Activated CD4-positive, alpha-beta T cell treated with anti-CD3 and anti-CD28 coated beads, Interleukin-2, amount 10 ng/mL, durations not matched to agents 24 days and 14 days (primary cell): Measurements from ENCODE around the gene SGSH. TPM values are rescaled to one million over a fixed set of nuclear protein-coding genes. Genes with fewer than 3 reads are reported as not detected.

ENCODE experiments used
- DNase-seq: peaks from one replicate; pipeline ENCODE4 v3.0.0; 2022
- H3K27ac Mint-ChIP-seq: one replicate; pipeline ENCODE4 v1.8.0; 2022; ENCODE audit warnings: mild to moderate bottlenecking, mixed read lengths
- H3K27me3 Mint-ChIP-seq: one replicate; pipeline ENCODE4 v1.8.0; 2022; ENCODE audit warnings: mixed read lengths
- H3K36me3 Mint-ChIP-seq: one replicate; pipeline ENCODE4 v1.8.0; 2022; ENCODE audit warnings: low read depth, mild to moderate bottlenecking, mixed read lengths
- H3K4me1 Mint-ChIP-seq: one replicate; pipeline ENCODE4 v1.8.0; 2021; ENCODE audit warnings: mixed read lengths
- H3K4me3 Mint-ChIP-seq: one replicate; pipeline ENCODE4 v1.8.0; 2022; ENCODE audit warnings: mild to moderate bottlenecking, moderate library complexity, mixed read lengths
- H3K9me3 Mint-ChIP-seq: one replicate; pipeline ENCODE4 v1.8.0; 2021; ENCODE audit warnings: mixed read lengths
- intact Hi-C: fragments of 100-400 bp; cut with micrococcal nuclease; formaldehyde crosslinking; loops from one replicate; pipeline ENCODE4 v1.15.1; 2023
- total RNA-seq: library from RNA; stranded (reverse); gene quantifications from 2 replicates; pipeline ENCODE4 v1.2.3, GENCODE V29; 2022

The SGSH gene
- total RNA-seq, 1 donor from 2014 or later: 22.5 TPM

DNA sequence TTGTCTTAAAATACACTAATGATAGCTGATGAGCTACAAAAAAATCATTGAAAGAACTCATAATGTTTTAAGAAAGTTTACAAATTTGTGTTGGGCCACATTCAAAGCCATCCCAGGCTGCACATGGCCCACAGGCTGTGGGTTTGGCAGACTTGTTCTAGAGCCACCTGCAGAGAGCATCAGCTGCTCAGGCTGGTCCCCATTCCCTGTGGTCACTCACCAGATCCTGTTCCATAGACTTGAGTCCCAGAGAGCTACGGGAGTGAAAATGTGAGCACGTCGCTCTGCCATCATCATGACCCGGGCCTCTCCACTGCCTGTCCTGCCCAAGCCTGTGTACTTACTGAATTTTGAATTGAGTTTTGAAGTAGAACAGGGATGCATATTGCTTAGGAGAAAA is 7.0 kb upstream of the SGSH start:
- Mint-ChIP-seq H3K27ac (no peak overlapping the region), H3K9me3 (peaks cover 6% of the 10 kb centered on the region), H3K36me3 (peaks cover 4% of the 10 kb centered on the region), H3K4me1 (peaks cover 3% of the 10 kb centered on the region), H3K27me3 (no peaks in the 10 kb centered on the region), H3K4me3 (no peak overlapping the region)
- intact Hi-C loops: no loop called here
- DNase-seq: no peak

DNA sequence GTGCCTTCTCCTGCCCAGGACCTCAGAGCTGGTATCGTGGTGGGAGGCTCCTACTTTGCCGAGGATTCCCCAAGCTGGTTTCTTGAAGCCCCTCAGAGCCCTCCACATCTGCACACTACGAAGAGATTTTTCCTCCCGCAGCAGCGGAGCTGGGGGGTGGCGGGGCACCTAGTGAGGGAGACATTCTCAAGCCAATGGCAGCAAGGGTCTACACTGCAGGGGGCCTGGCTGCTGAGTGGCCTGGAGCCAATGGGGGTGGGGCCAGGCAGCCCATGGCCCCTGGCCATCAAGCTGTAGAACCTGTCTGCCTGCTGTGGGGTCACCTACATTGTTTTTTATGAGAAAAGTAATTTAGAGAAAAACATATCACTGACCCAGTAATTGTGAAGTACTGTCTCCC is 5.1 kb upstream of the SGSH start:
- intact Hi-C loops: no loop called here
- peaks cover 4% of the 10 kb centered on the region for H3K4me1 Mint-ChIP-seq
- DNase-seq: no peak
- no peak overlapping the region for H3K27ac Mint-ChIP-seq
- no peak overlapping the region for H3K4me3 Mint-ChIP-seq
- H3K9me3 Mint-ChIP-seq: no peaks in the 10 kb centered on the region
- no peaks in the 10 kb centered on the region for H3K36me3 Mint-ChIP-seq
- peaks cover 2% of the 10 kb centered on the region for H3K27me3 Mint-ChIP-seq

DNA sequence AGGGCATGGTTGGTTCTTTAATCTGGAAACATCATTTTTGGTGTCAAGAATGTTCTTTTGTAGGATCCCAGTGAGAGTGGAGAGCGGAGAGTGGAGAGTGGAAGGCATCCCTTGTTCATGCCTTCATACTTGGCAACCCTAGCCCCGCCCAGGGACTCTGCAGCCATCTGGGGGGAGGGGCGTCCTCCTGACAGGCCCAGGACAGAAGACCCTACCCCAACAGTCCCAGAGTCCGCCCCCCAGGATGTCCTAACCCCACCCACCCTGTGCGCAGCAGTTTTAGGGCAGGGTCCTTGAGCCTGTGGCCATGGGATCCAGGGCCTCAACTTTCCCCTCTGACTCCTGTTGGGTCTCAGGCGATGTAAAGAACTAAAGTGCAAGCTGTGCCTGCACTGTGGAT is 4.5 kb upstream of the SGSH start:
- intact Hi-C loops: no loop called here
- H3K27me3 Mint-ChIP-seq: peaks cover 2% of the 10 kb centered on the region
- peaks cover 4% of the 10 kb centered on the region for H3K4me1 Mint-ChIP-seq
- DNase-seq: no peak
- H3K9me3 Mint-ChIP-seq: no peaks in the 10 kb centered on the region
- no peak overlapping the region for H3K4me3 Mint-ChIP-seq
- no peaks in the 10 kb centered on the region for H3K36me3 Mint-ChIP-seq
- no peak overlapping the region for H3K27ac Mint-ChIP-seq

DNA sequence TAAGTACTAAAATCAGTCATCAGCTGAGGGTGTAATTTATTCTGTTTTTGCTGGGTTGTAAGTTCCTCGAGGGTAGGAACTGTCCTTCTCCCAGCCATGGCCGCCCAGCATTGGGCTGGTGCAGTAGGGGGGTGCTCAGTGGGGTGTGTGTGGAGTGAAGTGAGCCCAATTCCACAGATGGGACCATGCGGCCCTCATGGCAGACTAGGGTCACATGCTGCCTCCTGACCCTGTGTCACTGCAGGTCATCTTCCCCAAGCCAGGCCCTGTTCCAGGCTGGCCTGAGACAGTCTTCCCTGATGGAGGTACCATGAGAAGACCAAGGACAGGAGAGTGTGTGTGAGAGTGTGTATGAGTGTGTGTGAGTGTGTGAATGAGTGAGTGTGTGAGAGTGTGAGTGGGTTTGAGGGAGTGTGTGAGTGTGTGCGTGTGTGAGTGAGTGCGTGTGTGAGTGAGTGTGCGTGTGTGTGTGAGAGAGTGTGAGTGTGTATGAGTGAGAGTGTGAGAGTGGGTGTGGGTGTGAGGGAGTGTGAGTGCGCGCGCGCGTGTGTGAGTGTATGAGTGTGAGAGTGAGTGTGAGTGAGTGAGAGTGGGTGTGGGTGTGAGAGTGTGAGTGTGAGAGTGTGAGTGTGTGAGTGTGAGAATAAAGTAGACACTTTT is 3.8 kb upstream of the SGSH start:
- Mint-ChIP-seq H3K4me1 (peaks cover 9% of the 10 kb centered on the region), H3K9me3 (no peaks in the 10 kb centered on the region), H3K4me3 (no peak overlapping the region), H3K27me3 (peaks cover 2% of the 10 kb centered on the region), H3K36me3 (no peaks in the 10 kb centered on the region), H3K27ac (no peak overlapping the region)
- DNase-seq: no peak
- intact Hi-C loops: no loop called here

DNA sequence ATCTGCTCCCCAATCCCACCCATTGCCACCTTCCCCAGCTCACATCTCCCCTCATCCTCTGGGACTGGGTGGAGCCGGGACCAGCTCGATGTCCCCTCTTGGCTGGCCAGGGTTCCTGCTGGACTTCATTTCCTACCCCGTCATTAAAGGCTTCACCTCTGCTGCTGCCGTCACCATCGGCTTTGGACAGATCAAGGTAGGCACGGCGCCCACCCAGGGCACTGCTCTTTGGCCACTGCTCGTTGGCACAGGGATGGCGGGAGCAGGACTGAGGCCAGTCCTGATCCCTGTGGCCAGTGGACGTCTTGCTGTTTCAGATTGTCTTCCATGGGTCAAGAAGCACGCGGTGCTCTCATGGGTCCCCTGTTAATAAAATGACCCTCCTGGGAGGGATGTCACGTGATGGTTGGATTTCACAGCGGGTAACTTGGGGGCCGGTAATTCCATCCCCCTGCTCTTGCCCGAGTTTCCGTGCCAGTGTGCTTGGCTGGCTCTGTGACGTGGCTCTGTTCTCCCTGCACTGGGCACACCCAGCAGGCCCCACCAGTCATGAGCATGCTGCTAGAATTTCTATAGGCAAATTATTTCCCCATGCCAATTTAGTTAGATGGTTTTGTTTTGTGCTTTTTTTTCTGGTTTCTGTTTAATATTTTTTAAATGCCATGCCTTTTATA is 3.1 kb upstream of the SGSH start:
- Mint-ChIP-seq H3K27me3 (peaks cover 2% of the 10 kb centered on the region), H3K4me1 (peaks cover 11% of the 10 kb centered on the region), H3K9me3 (no peaks in the 10 kb centered on the region), H3K36me3 (no peaks in the 10 kb centered on the region), H3K4me3 (peak overlapping the region; percentile 21), H3K27ac (no peak overlapping the region)
- DNase-seq: no peak
- intact Hi-C loops: no loop called here

DNA sequence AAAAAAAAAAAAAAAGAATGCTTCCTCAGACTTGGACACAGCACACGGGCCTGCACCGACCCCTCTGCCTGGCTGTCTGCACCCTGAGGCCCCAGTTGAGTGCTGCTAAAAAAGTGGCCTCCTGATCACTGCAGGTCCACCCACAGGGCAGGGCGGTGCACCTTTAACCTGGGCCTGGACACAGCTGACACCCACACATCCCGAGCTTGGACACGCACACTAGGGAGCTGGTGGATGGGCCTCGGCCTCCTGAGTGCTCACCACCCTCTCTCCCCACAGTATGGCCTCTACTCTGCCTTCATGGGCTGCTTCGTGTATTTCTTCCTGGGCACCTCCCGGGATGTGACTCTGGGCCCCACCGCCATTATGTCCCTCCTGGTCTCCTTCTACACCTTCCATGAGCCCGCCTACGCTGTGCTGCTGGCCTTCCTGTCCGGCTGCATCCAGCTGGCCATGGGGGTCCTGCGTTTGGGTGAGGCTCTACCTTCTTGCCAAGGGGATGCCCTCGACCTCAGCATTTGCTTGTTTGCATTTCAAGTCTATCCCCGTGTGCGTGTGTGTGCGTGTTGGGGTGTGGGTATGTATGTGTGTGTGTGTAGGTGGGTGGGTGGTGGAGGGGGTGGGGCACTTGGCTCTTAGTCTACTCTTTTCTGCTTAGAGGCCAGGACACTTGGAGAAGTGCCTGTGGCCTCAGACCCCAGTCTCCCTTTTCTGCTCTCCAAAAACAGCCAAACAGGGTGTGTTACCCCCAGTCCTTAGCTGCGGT is 2.4 kb upstream of the SGSH start:
- no peak overlapping the region for H3K27ac Mint-ChIP-seq
- H3K4me1 Mint-ChIP-seq: peaks cover 11% of the 10 kb centered on the region
- DNase-seq: no peak
- H3K27me3 Mint-ChIP-seq: peaks cover 2% of the 10 kb centered on the region
- peaks cover under 1% of the 10 kb centered on the region for H3K36me3 Mint-ChIP-seq
- intact Hi-C loops: no loop called here
- H3K9me3 Mint-ChIP-seq: no peaks in the 10 kb centered on the region
- no peak overlapping the region for H3K4me3 Mint-ChIP-seq

DNA sequence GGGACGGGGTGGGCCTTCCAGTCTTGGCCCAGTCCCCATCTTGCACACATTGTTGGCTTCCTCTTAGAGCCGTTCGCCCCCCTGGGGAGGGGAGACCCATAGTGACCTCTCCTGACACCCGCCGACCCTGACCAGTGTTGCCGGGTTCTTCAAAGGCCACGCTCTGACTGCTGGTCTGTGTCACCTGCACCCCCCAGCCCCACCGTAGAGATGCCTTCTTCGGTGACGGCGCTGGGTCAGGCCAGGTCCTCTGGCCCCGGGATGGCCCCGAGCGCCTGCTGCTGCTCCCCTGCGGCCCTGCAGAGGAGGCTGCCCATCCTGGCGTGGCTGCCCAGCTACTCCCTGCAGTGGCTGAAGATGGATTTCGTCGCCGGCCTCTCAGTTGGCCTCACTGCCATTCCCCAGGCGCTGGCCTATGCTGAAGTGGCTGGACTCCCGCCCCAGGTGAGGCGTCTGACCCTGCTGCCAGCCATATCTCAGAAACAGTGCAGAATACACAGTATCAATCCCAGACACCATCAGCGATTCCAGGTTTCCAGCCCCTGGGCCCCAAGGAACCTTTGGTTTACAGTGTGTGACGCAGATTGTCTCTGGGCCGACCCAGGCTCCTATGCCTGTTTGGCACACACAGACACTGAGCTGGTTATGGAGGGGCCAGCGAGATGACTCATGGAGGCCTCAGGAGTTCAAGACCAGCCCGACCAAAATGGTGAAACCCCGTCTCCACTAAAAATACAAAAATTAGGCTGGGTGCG is 1.4 kb upstream of the SGSH start:
- H3K27ac Mint-ChIP-seq: peak overlapping the region; percentile 60
- peaks cover 2% of the 10 kb centered on the region for H3K27me3 Mint-ChIP-seq
- intact Hi-C loops: no loop called here
- H3K4me1 Mint-ChIP-seq: peaks cover 11% of the 10 kb centered on the region
- DNase-seq: no peak
- H3K36me3 Mint-ChIP-seq: peaks cover 2% of the 10 kb centered on the region
- H3K4me3 Mint-ChIP-seq: peak overlapping the region; percentile 77
- H3K9me3 Mint-ChIP-seq: no peaks in the 10 kb centered on the region

DNA sequence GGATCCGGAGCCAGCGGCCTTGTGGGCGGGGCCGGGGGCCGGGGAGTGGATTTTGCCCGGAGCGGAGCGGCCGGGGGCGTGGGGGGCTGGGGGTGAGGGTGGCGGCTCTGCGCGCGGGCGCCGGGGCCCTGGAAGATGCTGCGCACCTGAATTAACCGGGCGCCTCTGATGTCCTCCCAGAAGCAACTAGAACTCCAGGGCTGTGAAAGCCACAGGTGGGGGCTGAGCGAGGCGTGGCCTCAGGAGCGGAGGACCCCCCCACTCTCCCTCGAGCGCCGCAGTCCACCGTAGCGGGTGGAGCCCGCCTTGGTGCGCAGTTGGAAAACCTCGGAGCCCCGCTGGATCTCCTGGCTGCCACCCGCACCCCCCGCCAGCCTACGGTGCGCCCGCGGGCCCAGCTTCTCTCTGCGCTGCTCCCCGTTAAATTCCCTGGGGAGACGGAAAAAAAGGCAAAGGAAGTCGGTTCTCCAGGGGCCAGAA is 643 bp upstream of the SGSH start:
- intact Hi-C loops: no loop called here
- Mint-ChIP-seq H3K27me3 (peaks cover 2% of the 10 kb centered on the region), H3K4me3 (peak overlapping the region; percentile 77), H3K9me3 (no peaks in the 10 kb centered on the region), H3K27ac (peak overlapping the region; percentile 60), H3K36me3 (peaks cover 9% of the 10 kb centered on the region), H3K4me1 (peaks cover 11% of the 10 kb centered on the region)
- peak; percentile 67 for DNase-seq

DNA sequence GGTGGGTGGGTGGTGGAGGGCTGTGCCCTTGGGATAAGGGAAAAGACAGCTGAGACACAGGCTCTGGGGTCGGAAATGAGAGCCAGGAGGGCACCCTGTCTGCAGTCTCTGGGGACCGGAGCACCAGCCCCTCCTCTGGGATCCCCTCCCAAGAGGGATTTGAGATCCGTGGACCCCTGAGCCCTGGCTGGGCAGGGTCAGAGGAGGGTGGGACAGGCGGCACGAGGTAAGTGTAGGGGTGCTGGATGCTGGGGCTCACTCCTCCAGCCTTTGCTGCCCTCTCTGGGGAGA is 425 bp downstream of the SGSH start:
- Mint-ChIP-seq H3K36me3 (peaks cover 9% of the 10 kb centered on the region), H3K27ac (peak overlapping the region; percentile 91), H3K4me3 (peak overlapping the region; percentile 93), H3K4me1 (peaks cover 11% of the 10 kb centered on the region), H3K9me3 (no peaks in the 10 kb centered on the region), H3K27me3 (peaks cover 2% of the 10 kb centered on the region)
- no peak for DNase-seq
- intact Hi-C loops: loop anchor here (2.0 to 5.0 kb wide), 3 partner anchors 33 to 73 kb away; partner anchors contain the start of gene EIF4A3

DNA sequence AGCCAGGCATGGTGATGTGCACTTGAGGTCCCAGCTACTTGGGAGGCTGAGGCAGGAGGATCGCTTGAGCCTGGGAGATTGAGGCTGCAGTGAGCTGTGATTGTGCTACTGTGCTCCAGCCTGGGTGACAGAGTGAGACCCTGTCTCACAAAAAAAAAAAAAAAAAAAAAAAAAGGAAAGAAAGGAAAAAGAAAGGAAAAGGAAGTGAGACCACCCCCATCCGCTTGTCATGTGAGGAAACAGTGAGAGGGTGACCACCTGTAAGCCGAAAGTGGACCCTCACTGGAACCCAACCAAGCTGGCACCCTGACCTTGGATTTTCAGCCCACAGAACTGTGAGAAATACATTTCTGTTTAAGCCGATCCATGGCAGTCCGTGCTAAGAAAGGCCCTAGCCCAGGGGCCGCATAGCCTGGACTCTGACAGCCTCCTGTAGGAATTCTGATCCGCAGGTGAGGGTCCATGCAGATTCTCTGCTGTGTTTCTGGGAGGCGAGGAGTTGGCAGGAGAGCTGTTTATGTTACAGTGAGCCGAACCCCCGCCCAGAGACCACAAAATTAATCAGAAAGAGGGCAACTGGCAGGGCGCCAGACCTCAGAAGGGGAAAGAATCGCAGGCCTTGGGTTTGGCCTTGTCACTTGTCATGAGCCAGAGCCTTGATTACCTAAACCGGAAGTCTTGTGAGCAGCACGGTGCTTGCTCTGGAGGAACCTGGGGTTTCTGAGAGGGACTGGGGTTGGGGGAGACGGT is 945 bp downstream of the SGSH start:
- intact Hi-C loops: loop anchor here (2.0 to 5.0 kb wide), 3 partner anchors 33 to 72 kb away; partner anchors contain the start of gene EIF4A3
- H3K4me1 Mint-ChIP-seq: peaks cover 11% of the 10 kb centered on the region
- DNase-seq: peak; percentile 94
- H3K9me3 Mint-ChIP-seq: no peaks in the 10 kb centered on the region
- H3K27me3 Mint-ChIP-seq: peaks cover 2% of the 10 kb centered on the region
- H3K4me3 Mint-ChIP-seq: peak overlapping the region; percentile 93
- H3K27ac Mint-ChIP-seq: peak overlapping the region; percentile 91
- H3K36me3 Mint-ChIP-seq: peaks cover 9% of the 10 kb centered on the region

DNA sequence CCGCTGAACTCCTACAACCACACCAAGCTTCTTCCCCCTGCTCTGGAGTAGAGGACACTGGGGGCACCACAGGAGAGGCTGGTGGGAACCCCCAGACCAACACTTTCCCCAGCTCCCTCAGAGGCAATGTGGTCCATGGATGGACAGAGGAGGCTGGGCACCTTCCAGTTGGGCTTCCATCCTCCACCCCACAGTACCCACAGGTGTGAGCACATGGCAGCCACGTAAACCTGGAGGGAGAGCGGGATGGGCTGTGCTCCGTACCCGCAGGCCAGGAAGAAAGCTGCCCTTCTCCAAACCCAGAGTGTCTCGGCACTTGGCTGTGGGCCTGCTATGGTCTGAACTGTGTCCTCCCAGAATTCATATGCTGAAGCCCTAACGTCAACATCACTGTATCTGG is 1.7 kb downstream of the SGSH start:
- Mint-ChIP-seq H3K27me3 (peaks cover 2% of the 10 kb centered on the region), H3K27ac (peak overlapping the region; percentile 73), H3K4me1 (peaks cover 8% of the 10 kb centered on the region), H3K4me3 (peak overlapping the region; percentile 93), H3K36me3 (peaks cover 9% of the 10 kb centered on the region), H3K9me3 (no peaks in the 10 kb centered on the region)
- DNase-seq: no peak
- intact Hi-C loops: loop anchor here (2.0 to 5.0 kb wide), 3 partner anchors 34 to 72 kb away; partner anchors contain the start of gene EIF4A3

DNA sequence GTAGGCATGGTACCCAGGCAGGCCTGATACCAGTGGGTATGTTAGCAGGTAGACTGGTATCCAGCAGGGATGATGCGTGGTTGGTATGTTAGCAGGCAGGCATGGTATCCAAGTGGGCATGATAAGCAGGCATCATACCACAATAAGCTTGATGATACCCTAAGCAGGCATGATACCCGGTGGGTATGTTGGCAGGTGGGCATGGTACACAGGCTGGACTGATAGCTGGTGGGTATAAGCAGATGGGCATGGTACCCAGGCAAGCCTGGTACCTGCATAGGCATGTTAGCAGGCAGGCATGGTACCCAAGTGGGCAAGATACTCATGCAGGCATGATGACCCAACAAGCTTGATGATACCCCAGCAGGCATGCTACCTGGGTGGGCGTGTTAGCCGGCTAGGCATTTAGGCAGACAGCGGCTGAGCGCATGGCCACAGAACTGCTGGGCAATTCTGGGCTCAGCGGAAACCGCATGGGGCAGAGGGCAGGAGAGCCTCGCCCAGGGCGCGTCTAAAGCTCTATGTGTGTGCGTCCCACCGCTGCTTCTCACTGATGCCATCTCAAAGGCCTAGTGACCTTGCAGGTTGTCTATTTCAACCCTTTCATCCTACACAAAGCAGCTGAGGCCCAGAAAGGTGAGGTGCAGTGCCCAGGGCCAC is 2.3 kb downstream of the SGSH start:
- intact Hi-C loops: loop anchor here (2.0 to 5.0 kb wide), 3 partner anchors 34 to 71 kb away; partner anchors contain the start of gene EIF4A3
- Mint-ChIP-seq H3K27me3 (peaks cover 2% of the 10 kb centered on the region), H3K27ac (no peak overlapping the region), H3K36me3 (peaks cover 9% of the 10 kb centered on the region), H3K4me1 (peaks cover 8% of the 10 kb centered on the region), H3K4me3 (no peak overlapping the region), H3K9me3 (no peaks in the 10 kb centered on the region)
- DNase-seq: no peak
